T-helper 1 cell (primary cell): ENCODE results near the gene HSPBP1.

Experiments used
- DNase-seq, 5 donors: peaks; one replicate each; pipeline ENCODE4 v3.0.0-alpha.2; 2012 to 2020

The HSPBP1 gene

GRCh38 chr19:55304279-55304978, 24.5 kb upstream of the HSPBP1 start:
- peak in 1 of 5 donors; percentile 41 for DNase-seq

DNA sequence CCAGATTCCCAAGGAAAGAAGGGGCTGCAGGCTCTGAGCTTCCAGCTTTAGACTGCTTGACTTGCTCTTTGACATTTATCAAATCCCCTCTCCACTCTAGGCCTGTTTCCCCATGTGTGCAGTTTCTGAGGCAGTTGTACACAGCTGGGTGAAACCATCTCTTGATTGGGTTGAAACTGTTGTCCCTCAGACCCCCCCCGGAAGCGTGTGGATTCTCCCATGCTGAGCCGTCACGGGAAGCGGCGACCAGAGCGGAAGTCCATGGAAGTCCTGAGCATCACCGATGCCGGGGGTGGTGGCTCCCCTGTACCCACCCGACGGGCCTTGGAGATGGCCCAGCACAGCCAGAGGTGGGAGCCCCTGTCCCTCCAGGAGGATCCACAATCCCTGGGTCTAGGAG, 23.6 kb upstream of the HSPBP1 start:
- DNase-seq: no peak

DNA sequence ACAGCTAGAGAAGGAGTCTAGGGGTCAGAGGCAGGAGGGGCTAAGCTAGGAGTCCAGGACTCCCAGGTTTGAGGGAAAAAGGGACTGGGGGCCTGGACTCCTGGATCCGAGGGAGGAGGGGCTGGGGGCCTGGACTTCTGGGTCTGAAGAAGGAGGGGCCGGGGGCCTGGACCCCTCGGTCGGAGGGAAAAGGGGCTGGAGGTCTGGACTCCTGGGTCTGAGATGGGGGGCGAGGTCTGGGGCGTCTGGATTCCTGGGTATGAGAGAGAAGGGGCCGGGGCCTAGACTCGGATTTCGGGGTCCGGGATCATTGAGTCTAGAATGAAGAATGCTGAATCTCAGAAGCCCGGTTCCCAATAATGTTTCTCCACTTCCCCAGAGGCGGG, 22.4 kb upstream of the HSPBP1 start:
- DNase-seq: no peak

DNA sequence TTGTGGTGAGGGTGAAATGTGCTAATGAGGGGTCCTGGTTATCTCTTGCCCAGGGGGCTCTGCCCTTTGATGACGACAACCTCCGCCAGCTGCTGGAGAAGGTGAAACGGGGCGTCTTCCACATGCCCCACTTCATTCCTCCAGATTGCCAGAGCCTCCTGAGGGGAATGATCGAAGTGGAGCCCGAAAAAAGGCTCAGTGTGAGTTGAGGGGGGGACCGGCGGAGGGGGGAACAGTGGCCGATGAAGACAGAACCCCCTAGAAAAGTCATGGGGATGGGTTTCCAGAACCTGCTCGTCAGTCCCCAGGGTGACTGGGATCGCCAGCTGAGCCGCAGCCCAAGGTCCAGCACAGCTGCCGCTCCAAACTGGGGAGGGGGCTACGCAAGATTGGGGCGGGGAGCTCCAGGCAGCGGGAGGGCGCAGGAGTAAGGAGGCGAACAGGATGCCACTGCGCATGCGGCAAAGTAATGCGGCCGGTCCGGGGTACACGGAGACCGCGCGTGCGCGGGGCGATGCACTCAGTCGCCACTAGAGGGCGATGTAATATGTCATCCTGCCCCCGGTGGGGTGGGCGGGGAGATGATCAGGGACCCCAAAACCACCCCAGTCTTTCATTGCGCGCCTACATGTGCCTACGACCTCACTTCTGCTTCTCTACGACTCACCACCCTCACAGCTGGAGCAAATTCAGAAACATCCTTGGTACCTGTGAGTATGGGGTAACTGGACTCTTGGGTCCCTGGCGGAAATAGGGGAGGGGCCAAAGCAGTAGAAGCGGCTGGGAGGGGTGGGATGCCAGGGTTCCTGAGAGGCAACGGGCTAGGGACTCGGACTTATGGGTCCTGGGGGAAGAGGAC, 21.8 kb upstream of the HSPBP1 start:
- DNase-seq: peak; percentile 79 to 93 (median 87)

- DNase-seq: no peak
Measured at GRCh38 chr19:55300886-55301458, 21.1 kb upstream of the HSPBP1 start.

- DNase-seq: no peak
Measured at GRCh38 chr19:55299991-55300390, 20.1 kb upstream of the HSPBP1 start.

- DNase-seq: no peak
Measured at GRCh38 chr19:55297267-55297666, 17.4 kb upstream of the HSPBP1 start.

GRCh38 chr19:55289117-55289796, 9.3 kb upstream of the HSPBP1 start:
- no peak for DNase-seq

DNA sequence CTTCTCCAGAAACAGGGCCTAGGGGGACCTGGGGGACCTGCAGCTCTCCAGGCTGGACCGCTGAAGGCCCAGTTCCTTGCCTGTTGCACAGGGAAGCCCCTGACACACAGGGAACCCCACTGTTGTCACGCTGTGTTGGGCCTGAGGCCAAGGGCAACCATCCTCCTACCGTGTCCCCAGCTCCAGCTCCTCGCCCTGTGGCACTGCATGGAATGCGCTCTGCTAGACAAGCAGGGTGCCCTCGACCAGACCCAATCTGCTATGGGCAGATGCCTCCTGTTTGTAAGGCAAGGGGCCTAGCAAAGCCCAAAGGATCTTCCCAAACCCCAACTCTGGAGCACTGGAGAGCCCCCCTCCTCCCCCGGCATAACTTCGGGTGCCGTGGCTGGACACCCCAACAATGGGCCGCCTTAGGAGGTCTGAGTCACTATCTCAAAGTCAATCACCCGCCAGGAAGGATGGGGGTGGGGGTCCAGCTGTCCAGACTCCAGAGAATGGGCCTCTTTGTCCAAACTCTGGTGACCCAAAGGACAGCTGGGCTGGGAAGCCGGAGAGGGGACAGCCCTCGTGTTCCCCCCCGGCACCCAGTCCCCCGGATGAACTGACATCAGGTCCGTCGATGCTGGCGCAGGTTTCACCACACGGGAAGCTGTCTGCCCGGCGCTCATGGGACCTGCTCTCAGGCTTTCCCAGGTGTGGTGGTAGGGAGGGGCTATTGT, 7.6 kb upstream of the HSPBP1 start:
- DNase-seq: no peak

DNA sequence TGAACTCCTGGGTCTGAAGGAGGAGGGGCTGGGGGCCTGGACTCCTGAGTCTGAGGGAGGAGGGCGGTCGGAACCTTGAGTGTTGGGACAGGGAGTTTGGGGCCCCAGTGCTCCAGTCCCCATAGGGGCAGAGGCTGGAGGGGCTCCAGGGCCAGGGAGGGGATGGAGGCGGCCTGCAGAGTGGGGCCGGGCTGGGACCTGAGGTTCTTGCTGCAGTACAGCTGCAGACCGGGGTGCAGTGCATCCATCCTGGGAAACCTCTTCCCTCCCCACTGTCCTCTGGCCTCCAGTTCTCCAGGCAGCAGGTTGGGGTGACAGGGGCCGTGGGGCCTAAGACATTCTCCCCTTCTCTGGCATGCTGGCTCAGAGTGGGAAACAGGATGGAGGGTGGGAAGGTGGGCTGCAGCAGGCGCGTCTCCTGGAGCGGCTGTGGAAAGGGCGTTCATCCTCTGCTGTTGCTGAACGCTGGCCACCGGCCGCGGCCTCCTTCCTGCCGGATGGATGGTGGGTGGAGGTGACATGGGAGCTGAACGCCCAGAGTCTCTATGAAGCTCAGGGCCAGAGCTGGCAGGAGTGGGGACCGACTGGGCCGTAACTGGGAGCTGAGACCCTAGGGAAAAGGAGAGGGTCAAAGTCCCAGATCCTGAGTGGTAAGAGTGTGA, 5.5 kb upstream of the HSPBP1 start:
- no peak for DNase-seq

- DNase-seq: no peak
Measured at GRCh38 chr19:55284405-55285058, 4.6 kb upstream of the HSPBP1 start.

DNA sequence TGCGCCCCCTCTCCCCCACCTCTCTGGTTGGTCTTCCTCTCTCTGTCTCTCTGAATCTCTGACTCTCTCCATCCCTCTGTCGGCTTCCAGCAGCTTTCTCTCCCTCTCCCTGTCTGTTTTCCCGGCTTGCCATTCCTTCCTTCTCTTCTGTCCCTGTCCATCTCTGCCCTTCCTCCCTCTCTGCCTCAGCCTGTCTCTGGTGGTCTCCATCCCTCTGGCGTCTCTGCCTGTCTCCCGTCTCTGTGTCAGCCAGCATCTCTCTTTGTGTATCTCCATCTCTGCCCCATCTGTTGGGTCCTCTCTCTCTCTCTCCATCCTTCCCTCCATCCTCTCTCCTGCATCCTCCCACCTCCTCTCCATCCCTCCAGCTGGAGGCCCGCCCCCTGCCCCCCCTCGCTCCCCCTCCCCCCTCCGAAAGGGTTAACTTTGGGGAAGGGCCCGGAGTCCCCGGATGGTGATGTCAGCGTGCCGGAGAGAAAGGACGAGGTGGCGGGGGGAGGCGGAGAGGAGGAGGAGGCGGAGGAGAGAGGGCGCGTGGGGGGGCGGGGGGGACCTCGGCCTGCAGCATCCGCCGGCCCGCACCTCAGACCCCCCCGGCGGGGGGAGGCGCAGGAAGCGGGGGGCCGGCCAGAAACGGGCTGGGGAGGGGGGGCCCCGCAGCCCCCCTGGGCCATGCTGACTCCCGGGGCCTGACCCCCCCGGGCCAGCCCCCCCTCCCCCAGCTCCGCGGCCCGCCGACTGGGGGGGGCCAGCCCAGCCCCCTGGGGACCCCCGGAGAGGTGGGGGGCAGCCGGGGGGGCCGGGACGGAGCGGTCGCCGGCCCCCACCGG, 3.9 kb upstream of the HSPBP1 start, which contains the start of gene BRSK1:
BRSK1 (plus strand) TSS at position 450 of the 830 bp plus-strand sequence. CDS start 446 bp downstream, outside the sequence.
- peak in 3 of 5 donors; percentile 25 to 43 (median 29) for DNase-seq

GRCh38 chr19:55279340-55279739, 570 bp downstream of the HSPBP1 start:
- DNase-seq: no peak

- DNase-seq: no peak
Measured at GRCh38 chr19:55278391-55279135, 1.3 kb downstream of the HSPBP1 start.

DNA sequence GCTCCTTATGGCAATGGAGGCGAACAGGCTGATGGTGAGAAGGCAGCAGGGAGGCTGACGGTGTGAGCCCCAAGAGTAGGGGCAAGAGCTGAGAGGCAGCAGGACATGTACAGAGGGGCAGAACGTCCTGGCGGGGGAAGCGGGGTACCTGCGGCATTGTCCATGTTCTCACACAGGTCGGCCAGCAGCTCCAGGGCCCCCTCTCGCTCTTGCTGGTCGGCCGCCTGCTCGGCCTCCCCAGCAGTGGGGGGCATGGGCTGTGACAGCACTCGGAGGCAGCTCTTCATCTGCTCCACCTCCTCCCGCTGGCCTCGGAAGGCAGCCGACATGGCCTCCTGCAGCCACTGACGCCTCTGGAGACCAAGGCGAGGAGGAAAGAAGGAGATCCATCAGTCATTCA, 2.4 kb downstream of the HSPBP1 start:
- no peak for DNase-seq

GRCh38 chr19:55276720-55277430, 3.0 kb downstream of the HSPBP1 start:
- DNase-seq: no peak

GRCh38 chr19:55275851-55276719, 3.8 kb downstream of the HSPBP1 start:
- DNase-seq: peak in 1 of 5 donors; percentile 56
